DOHH2 (cell line): ENCODE data around the gene EHD3.
"Not testable (repeated sequence)": the region's sequence is repeated elsewhere in the genome, so short reads cannot be mapped to it uniquely, and the experiment has no call there.

ENCODE experiments used
- EZH2phosphoT487 ChIP-seq: fragments of 200-600 bp; sonication (generic); IDR thresholded peaks from 2 replicates; pipeline ENCODE4 v1.6.1; 2017; ENCODE audit warnings: borderline replicate concordance, mild to moderate bottlenecking, antibody characterized with exemption, low read length, moderate library complexity, mixed read lengths
- TF ChIP-seq, protein P1 (sequence below): fragments of 200-600 bp; sonication (generic); IDR thresholded peaks from one replicate; pipeline ENCODE4 v1.5.1; 2014; ENCODE audit warnings: antibody characterized with exemption, mild to moderate bottlenecking, low read depth, low read length; ENCODE audit not compliant: poor library complexity, severe bottlenecking

- TF ChIP-seq, protein P1, sequence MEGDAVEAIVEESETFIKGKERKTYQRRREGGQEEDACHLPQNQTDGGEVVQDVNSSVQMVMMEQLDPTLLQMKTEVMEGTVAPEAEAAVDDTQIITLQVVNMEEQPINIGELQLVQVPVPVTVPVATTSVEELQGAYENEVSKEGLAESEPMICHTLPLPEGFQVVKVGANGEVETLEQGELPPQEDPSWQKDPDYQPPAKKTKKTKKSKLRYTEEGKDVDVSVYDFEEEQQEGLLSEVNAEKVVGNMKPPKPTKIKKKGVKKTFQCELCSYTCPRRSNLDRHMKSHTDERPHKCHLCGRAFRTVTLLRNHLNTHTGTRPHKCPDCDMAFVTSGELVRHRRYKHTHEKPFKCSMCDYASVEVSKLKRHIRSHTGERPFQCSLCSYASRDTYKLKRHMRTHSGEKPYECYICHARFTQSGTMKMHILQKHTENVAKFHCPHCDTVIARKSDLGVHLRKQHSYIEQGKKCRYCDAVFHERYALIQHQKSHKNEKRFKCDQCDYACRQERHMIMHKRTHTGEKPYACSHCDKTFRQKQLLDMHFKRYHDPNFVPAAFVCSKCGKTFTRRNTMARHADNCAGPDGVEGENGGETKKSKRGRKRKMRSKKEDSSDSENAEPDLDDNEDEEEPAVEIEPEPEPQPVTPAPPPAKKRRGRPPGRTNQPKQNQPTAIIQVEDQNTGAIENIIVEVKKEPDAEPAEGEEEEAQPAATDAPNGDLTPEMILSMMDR: not testable (repeated sequence)
- TF ChIP-seq EZH2phosphoT487: not testable (repeated sequence)
These were observed 49.4 kb downstream of the EHD3 start for GRCh38 chr2:31283193-31283919.
